H1 (cell line): ENCODE results near the gene NME9. TPM values are rescaled to one million over a fixed set of nuclear protein-coding genes. Genes with fewer than 3 reads are reported as not detected.

ENCODE experiments used
- CEBPB ChIP-seq: IDR thresholded peaks from 2 replicates; pipeline ENCODE4 v1.6.1; 2012; ENCODE audit warnings: low read depth, low read length
- EGR1 ChIP-seq: IDR thresholded peaks from 2 replicates; pipeline ENCODE4 v1.6.1; 2011; ENCODE audit warnings: low read depth, low read length, borderline replicate concordance
- POLR2AphosphoS5 ChIP-seq: IDR thresholded peaks from 2 replicates; pipeline ENCODE4 v1.6.1; 2011; ENCODE audit warnings: low read depth, low read length
- SAP30 ChIP-seq: fragments of 300-600 bp; sonication (generic); IDR thresholded peaks from 2 replicates; pipeline ENCODE4 v1.7.1; 2012; ENCODE audit warnings: low read length, moderate library complexity, mild to moderate bottlenecking, inconsistent platforms; ENCODE audit not compliant: insufficient read depth, insufficient replicate concordance
- SP1 ChIP-seq: IDR thresholded peaks from 2 replicates; pipeline ENCODE4 v1.6.1; 2011; ENCODE audit warnings: low read depth, low read length
- polyA plus RNA-seq, 7 experiments: library from polyadenylated mRNA; depleted of rRNA in 3 of 7; stranded (reverse) in 5 of 7; unstranded in 2 of 7; fragments of >200 nt in 5 of 7; fragments of 200-250 nt in 2 of 7; gene quantifications; 1 replicate in 5 of 7; 2 replicates in 1 of 7; 4 replicates in 1 of 7; pipeline versions ENCODE4 v1.2.1 to v1.2.3, GENCODE V29; 2011 to 2013; ENCODE audit warnings: missing spikeins in 2 of 7, mixed read lengths in 2 of 7
- total RNA-seq: library from RNA; stranded (reverse); fragmentation: NEBNext Ultra II Directional; extraction: Animal tissue kit (Norgen Biotek cat#: 25700); gene quantifications from 2 replicates; pipeline ENCODE4 v1.2.1, GENCODE V29; 2021

Gene NME9
- total and polyA plus RNA-seq, 2 of the 8 experiments (the other 6 are each of a cell fraction or from before 2014, with no cell fraction given), result 0.11 TPM; not detected in 1

DNA sequence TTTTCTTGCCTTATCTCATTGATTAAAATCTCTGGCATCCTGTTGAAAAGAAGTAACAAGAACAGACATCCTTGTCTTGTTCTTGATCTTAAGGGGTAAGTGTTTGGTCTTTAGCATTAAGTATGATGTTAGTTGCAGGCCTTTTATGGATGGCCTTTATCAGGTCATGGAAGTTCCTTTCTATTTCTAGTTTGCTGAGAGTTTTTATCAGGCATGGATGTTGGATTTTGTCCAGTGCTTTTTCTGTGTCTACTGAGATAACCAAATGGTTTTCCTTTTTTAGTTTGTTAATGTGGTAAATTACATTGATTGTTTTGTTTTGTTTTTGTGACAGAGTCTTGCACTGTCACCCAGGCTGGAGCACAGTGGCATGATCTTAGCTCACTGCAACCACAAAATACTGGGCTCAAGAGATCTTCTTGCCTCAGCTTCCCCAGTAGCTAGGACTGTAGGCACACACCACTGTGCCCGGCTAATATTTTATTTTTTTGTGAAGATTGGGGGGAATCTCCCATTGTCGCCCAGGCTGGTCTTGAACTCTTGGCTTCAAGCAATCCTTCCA is 45.0 kb upstream of the NME9 start (continued):
- TF ChIP-seq SAP30 (no peak), CEBPB (no peak), SP1 (no peak), POLR2AphosphoS5 (no peak), EGR1 (no peak)
- TF ChIP-seq, all 59 proteins: peak for 0
